LNCaP clone FGC (cell line): ENCODE results near the gene NADSYN1.
A peak's percentile ranks its signal among the peaks of the same experiment; 100 is the strongest.

Experiments
- DNase-seq: peaks from one replicate; pipeline ENCODE4 v3.0.0-alpha.2; 2011; ENCODE audit warnings: low read depth
- H3K4me3 ChIP-seq: 2 replicates; pipeline ENCODE4 v1.5.1; 2011; ENCODE audit warnings: mild to moderate bottlenecking, low read depth, low read length, control low read depth
- TF ChIP-seq, protein P1 (sequence below): IDR thresholded peaks from 2 replicates; pipeline ENCODE4 v1.5.1; 2012; ENCODE audit warnings: mild to moderate bottlenecking; ENCODE audit not compliant: control insufficient read depth, insufficient read depth; ENCODE audit errors: extremely low read depth

The NADSYN1 gene

DNA sequence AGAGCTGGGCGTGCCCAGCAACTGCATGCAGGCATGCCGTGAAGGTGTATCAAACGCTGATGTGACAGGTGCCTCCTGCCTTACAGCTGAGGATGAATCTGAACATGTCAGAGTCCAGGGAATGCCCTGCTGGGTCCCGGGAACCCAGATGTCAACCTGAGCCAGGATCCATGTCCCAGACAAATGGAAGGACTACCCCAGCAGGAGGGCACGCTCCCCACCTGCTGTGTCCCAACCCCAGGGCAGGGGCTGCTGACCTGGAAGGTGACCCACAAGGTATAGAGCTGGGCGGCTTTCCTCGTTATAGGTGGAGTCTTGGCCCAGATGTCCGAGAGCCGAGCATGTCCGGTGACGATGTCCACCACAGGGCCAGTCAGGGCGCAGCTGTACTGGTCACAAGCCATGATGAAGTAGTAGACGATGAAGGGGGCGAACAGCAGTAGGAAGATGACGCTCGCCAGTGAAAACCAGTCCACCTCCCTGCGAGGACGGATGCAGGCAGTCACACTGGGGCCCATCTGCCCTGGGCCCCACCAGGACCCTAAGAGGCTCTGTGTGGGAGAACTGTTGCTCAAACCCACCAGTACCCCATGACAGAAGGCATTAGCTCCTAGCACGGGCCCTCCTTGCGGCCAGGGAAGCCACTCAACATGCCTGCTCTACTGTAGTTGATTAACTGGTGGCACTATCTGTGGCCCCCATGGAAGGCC lies 9.1 kb upstream of the NADSYN1 start:
- no peak overlapping the region for H3K4me3 ChIP-seq
- DNase-seq: no peak
- TF ChIP-seq, protein P1, sequence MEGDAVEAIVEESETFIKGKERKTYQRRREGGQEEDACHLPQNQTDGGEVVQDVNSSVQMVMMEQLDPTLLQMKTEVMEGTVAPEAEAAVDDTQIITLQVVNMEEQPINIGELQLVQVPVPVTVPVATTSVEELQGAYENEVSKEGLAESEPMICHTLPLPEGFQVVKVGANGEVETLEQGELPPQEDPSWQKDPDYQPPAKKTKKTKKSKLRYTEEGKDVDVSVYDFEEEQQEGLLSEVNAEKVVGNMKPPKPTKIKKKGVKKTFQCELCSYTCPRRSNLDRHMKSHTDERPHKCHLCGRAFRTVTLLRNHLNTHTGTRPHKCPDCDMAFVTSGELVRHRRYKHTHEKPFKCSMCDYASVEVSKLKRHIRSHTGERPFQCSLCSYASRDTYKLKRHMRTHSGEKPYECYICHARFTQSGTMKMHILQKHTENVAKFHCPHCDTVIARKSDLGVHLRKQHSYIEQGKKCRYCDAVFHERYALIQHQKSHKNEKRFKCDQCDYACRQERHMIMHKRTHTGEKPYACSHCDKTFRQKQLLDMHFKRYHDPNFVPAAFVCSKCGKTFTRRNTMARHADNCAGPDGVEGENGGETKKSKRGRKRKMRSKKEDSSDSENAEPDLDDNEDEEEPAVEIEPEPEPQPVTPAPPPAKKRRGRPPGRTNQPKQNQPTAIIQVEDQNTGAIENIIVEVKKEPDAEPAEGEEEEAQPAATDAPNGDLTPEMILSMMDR: no peak

DNA sequence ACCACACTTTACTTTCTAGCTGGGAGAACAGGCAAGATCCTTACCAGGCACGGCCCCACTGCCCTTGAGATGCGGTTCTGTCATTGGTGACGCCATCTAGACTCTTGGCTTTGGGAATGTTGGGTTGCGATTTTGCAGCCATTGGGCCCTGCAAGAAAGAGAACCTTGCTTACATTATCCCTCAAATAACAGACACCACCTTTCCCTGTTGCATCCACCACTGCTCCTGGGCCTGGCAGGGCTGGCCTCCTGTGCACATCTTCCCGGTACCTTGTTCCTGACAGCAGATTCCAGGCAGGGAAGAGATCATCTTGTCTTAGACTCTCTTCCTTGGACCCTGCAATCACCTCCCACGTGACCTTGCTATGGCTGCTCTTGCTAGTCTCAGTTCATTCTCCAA lies 8.2 kb upstream of the NADSYN1 start:
- DNase-seq: no peak
- no peak overlapping the region for H3K4me3 ChIP-seq
- TF ChIP-seq, protein P1: no peak

DNA sequence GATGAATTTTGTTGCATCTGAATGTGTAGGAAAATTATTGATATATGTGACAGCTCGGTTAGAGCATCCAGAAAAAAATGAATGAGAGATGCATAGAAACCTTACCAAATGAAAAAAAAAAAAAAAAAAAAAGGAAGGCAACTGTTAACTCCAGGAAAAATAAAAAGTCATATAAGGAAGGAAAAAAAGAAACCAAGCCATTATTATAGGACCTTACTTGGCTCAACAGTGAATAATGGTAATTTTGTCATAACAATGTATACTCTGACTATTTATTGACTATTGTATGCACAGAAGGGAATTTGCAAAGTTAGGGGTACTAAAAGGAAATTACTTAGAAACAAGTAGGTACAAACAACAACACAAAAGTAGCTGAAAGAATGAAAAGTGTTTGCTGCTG lies 6.9 kb upstream of the NADSYN1 start:
- TF ChIP-seq, protein P1: no peak
- no peak overlapping the region for H3K4me3 ChIP-seq
- DNase-seq: no peak

DNA sequence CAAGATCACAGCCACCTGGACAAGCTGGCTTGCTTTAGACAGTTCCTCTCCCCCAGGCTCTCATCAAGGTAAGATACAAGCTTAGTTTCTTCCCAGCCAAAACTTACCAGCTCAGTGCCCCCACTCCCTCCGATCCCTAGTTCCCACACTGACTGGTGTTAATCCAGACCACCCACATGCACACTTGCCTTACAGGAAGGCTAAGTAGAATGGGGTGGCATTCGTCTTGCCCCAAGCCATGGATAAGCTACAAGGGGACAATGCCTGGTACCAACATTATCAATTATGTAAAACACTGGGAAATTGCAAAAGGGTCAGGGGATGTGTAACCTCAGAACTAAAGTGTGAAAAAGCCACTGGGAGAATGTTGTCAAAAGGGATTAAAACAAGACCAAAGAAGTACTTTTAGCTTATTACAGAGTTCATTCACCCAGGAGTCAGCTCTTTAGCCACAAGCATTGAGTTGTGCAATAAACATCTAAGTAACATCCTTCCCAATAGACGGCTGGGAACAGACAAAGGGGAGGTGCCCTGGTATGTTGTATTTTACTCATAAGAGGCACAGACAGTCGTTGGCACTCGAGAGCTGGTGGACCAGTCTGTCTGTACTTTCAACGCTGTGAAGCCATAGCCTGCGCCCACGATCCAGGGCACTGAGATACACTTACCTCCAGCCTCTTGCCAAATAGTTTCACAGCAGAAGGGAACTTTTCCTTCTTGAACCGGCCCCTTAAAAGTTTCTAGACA lies 5.9 kb upstream of the NADSYN1 start:
- TF ChIP-seq, protein P1: no peak
- peak overlapping the region; percentile 85 for H3K4me3 ChIP-seq
- no peak for DNase-seq

DNA sequence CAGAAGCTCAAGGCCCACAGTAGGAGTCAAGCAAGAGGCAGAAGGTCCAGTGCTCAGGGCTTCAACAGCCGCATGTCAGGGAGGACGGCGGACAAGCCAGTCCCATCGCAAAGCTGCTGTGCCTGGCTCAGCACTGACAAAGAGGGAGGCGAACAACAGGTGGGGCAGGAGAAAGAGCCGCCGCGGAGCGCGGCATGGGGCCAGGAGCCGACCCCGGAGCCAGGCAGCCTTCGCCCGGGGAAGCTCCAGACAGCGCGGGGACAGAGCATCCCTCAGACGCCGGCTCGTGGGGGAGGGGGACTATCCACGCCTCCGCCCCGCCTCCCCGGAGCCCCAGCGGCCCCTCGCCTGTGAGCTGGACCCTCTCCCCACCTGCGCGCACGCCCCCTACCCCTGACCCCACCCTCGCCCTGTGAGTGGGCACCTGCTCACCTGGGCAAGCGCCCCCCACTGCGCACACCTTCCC lies 5.2 kb upstream of the NADSYN1 start:
- DNase-seq: no peak
- H3K4me3 ChIP-seq: peak overlapping the region; percentile 85
- TF ChIP-seq, protein P1: no peak

DNA sequence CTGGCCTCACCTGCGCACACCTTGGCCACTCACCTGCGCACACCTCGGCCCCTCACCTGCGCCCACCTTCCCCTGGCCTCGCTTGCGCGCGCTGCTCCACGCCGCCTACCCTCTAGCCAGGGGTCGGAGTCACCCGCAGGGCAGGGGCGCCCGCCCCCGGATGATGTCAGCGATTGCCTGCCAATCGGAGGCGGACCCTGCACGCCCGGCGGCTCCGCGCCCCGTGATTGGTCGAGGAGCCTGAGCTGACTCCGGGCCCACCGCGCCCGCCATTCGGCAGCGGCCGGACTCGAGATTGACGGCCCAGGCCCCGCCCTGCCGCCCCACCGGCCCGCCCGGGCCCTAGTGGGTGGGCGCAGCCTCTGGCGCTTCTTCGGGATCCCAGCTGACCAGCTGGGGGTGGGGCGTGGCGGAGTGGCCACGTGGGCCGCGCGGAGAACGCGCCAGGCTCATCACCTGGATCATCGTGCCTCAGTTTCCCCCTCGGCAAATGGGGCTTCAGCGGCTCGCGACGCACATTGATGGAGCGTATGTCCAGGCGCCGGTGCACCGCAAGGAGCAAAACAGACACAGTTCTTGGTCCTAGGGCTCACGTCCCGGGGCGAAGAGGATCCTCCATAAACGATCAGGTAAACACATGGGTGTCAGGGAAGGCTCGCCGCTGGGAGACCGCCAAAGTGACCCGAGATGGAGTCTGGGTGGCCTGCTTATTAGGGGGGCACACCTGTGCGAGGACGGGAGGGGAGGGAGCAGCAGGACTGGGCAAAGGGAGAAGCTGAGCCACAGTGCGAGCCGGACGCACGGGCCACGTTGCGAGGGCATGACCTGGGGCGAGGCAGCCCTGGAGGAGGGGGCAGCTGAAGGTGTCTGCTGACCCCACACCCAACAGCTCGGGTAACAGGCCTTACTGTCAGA lies 4.5 kb upstream of the NADSYN1 start, which contains the start of gene DHCR7:
TSS of gene DHCR7 (minus strand) at position 137 of the 915 bp plus-strand sequence. CDS start 3,441 bp downstream, outside the sequence.
- TF ChIP-seq, protein P1: no peak
- H3K4me3 ChIP-seq: peak within 1 kb of the TSS; percentile 85

More for the DNA sequence above, 4.5 kb upstream of the NADSYN1 start, which contains the start of gene DHCR7:
- DNase-seq: peak; percentile 76
